GM18858 (cell line): ENCODE measurements around the gene CHRNA1.
"Not testable (repeated sequence)": the region's sequence is repeated elsewhere in the genome, so short reads cannot be mapped to it uniquely, and the experiment has no call there.

Source experiments
- ATAC-seq: cut with Tn5 transposase; IDR thresholded peaks from one replicate; pipeline ENCODE4 v1.9.1; 2021; ENCODE audit not compliant: unreplicated experiment

The CHRNA1 gene

DNA sequence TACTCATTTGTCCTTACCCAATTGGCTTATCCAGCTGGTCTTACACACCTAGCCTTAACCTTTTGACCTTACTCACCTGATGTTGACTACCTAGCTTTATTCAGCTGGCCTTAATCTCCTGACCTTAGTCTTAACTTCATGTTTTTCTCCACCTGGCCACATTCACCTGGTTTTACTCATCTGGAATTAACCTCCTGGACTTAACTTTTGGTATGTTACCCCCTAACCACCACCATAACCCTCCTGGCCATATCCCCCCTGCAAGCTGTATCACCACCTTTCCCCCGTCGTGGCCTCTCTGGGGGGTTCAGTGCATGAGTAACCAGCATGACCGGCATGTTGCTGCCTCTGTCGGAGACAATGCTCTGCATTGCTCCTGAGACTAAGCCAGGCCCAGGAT lies 45.7 kb downstream of the CHRNA1 start:
- no peak for ATAC-seq

GRCh38 chr2:174717916-174718315 lies 46.4 kb downstream of the CHRNA1 start:
- no peak for ATAC-seq

GRCh38 chr2:174717273-174717672 lies 47.0 kb downstream of the CHRNA1 start:
- no peak for ATAC-seq

DNA sequence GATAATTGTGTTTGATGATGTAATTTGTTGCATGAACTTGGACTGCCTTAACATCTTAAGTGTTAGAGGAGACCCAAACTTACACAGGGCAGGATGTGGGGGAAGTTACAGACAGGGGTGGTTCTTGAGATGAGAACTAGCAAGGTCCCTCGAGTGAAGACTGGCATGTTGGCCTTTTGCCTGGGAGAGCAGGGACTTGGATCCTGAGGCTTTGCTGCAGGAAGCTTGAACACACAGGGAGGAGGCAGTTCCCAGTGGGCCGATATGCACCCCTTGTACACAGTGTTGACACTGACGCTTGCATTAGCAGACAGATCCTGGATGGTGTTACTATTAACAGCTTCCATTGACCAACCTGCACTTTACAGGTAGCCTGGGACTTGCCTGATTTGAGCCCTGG lies 47.5 kb downstream of the CHRNA1 start:
- ATAC-seq = no peak

GRCh38 chr2:174713686-174714085 lies 50.6 kb downstream of the CHRNA1 start:
- no peak for ATAC-seq

DNA sequence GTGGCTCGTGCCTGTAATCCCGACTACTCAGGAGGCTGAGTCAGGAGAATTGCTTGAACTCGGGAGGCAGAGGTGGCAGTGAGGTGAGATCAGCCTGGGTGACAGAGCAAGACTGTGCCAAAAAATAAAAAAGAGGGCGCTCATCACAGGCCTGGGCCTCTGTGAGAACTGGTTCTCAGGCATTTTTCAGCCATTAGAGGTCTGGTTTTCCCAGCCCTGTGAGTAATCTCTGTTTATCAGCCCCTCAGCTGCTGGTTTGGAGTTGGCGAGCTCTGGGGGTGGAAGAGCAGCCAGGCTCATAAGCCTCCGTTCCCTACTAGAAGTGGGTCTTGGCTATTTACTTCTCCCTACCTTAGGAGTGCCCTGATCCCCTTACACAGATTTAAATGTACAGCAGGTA lies 53.1 kb downstream of the CHRNA1 start:
- no peak for ATAC-seq

DNA sequence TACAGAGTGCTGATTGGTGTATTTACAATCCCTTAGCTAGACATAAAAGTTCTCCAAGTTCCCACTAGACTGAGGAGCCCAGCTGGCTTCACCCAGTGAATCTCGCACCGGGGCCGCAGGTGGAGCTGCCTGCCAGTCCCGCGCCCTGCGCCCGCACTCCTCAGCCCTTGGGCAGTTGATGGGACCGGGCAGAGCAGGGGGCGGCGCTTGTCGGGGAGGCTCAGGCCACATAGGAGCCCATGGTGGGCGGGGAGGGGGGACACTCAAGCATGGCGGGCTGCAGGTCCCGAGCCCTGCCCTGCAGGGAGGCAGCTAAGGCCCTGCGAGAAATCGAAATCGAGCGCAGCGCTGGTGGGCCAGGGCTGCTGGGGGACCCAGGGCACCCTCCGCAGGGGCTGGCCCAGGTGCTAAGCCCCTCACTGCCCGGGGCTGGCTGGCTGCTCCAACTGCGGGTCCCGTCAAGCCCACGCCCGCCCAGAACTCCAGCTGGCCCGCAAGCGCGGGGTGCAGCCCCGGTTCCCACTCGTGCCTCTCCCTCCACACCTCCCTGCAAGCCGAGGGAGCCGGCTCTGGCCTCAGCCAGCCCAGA lies 54.8 kb downstream of the CHRNA1 start:
- ATAC-seq = not testable (repeated sequence)

GRCh38 chr2:174708713-174709112 lies 55.6 kb downstream of the CHRNA1 start:
- ATAC-seq = no peak

- ATAC-seq = no peak
Observed at GRCh38 chr2:174705321-174705720, 59.0 kb downstream of the CHRNA1 start.

DNA sequence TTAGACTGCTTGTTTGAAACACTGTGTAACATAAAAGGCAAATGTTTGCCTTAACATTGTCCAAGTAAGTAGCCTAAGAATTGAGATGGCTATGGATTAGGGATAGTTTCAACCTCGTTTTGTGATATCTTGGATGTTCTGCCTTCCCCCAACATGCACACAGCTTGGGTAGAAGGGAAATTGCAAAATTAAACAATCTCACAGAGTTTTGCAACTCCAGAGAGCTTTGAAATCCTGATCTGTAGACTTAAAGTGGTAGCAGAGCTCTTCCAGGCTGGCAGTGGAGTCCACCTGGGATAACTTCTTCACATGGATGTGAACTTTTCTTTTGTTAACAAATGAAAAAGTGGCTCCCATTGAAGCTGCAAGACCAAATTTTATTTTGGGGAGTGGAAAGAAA lies 59.6 kb downstream of the CHRNA1 start:
- no peak for ATAC-seq

GRCh38 chr2:174704061-174704460 lies 60.2 kb downstream of the CHRNA1 start:
- ATAC-seq = no peak

GRCh38 chr2:174703430-174703829 lies 60.8 kb downstream of the CHRNA1 start:
- ATAC-seq = no peak

DNA sequence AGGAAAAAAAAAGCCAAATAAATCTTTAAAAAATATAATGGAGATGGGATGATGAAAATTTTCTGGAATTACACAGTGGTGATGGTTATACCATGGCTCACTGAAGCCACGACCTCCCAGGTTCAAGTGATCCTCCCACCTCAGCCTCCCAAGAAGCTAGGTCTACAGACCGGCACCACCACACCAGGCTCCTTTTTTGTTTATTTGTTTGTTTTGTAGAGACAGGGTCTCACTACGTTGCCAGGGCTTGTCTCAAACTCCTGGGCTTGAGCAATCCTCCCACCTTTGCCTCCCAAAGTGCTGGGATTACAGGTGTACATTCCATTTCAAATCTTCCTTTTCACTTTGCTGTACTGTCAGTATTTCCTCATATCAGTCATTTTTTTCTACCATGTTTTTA lies 61.7 kb downstream of the CHRNA1 start:
- ATAC-seq = no peak

- ATAC-seq = peak; percentile 70
Observed at GRCh38 chr2:174699993-174700766, 64.1 kb downstream of the CHRNA1 start.
